Panc1 (cell line): Measurements from ENCODE around the gene TGM4. TPM values are rescaled to one million over a fixed set of nuclear protein-coding genes. Genes with fewer than 3 reads are reported as not detected.

Source experiments
- ATAC-seq: fragments of 200-7000 bp; cut with Tn5 transposase; 2 replicates; pipeline ENCODE4 v1.9.1; 2020; ENCODE audit warnings: mild to moderate bottlenecking, moderate library complexity
- BruUV-seq: library from RNA; stranded (reverse); fragments of 400-500 nt; replicated peaks from 2 replicates; lab custom pipeline; 2021; lab: Mats Ljungman, UMichigan
- CTCF ChIA-PET: fragments of 300-600 bp; sonication (Branson Sonifier 250); formaldehyde crosslinking; loops from one replicate; lab custom pipeline; 2022; ENCODE audit warnings: antibody characterized with exemption; lab: Charles Lee
- POLR2A ChIA-PET: fragments of 300-600 bp; sonication (Branson Sonifier 250); formaldehyde crosslinking; loops from one replicate; lab custom pipeline; 2022; ENCODE audit warnings: antibody characterized with exemption; lab: Charles Lee
- DNase-seq: peaks from one replicate; pipeline ENCODE4 v3.0.0-alpha.2; 2010; ENCODE audit warnings: low read depth, low spot score
- H3K27ac ChIP-seq: 2 replicates; pipeline ENCODE4 v1.5.1; 2011; ENCODE audit warnings: mild to moderate bottlenecking, low read length, inconsistent platforms
- H3K27me3 ChIP-seq: fragments of 200-500 bp; sonication (Bioruptor generic); 2 replicates; pipeline ENCODE4 v1.6.0; 2014; ENCODE audit warnings: low read length, inconsistent platforms; ENCODE audit not compliant: control insufficient read depth, insufficient read depth
- H3K36me3 ChIP-seq: fragments of 200-500 bp; sonication (Bioruptor generic); 2 replicates; pipeline ENCODE4 v1.5.1; 2014; ENCODE audit warnings: inconsistent platforms, mild to moderate bottlenecking, low read length, moderate library complexity; ENCODE audit not compliant: control insufficient read depth, insufficient read depth
- H3K4me1 ChIP-seq: 2 replicates; pipeline ENCODE4 v1.5.1; 2011; ENCODE audit warnings: inconsistent platforms, mild to moderate bottlenecking, low read length, moderate library complexity; ENCODE audit not compliant: control insufficient read depth, insufficient read depth
- H3K4me3 ChIP-seq, 2 experiments: 2 replicates each; pipeline ENCODE4 v1.5.1; 2011 to 2012; ENCODE audit warnings: low read depth in 2 of 2, low read length in 2 of 2, mild to moderate bottlenecking in 2 of 2, inconsistent platforms in 1 of 2, moderate library complexity in 1 of 2
- H3K9me3 ChIP-seq: fragments of 200-500 bp; sonication (Bioruptor generic); 2 replicates; pipeline ENCODE4 v1.5.1; 2014; ENCODE audit warnings: low read depth, mild to moderate bottlenecking, inconsistent platforms, low read length, moderate library complexity; ENCODE audit not compliant: control insufficient read depth, insufficient read depth
- POLR2AphosphoS5 ChIP-seq: IDR thresholded peaks from 2 replicates; pipeline ENCODE4 v1.6.1; 2012; ENCODE audit warnings: mild to moderate bottlenecking, low read depth, low read length, moderate library complexity
- SIN3A ChIP-seq: IDR thresholded peaks from 2 replicates; pipeline ENCODE4 v1.6.1; 2012; ENCODE audit warnings: low read depth, mild to moderate bottlenecking, low read length, moderate library complexity, borderline replicate concordance; ENCODE audit not compliant: insufficient read depth
- TCF7L2 ChIP-seq: IDR thresholded peaks from 2 replicates; pipeline ENCODE4 v1.6.1; 2011; ENCODE audit warnings: mild to moderate bottlenecking, low read depth, low read length, inconsistent platforms
- in situ Hi-C: cut with HindIII; loops from 2 replicates; pipeline ENCODE4 v1.10.0; 2016; ENCODE audit warnings: low sequenced_read_pairs, low pct_unique_long_range_greater_than_20kb
- intact Hi-C: fragments of 100-400 bp; cut with micrococcal nuclease; formaldehyde crosslinking; loops from one replicate; pipeline ENCODE4 v1.10.0; 2022; ENCODE audit not compliant: unreplicated experiment
- total RNA-seq: library from RNA; stranded (reverse); gene quantifications from one replicate; pipeline ENCODE4 v1.2.1, GENCODE V29; 2021; ENCODE audit not compliant: unreplicated experiment
- TF ChIP-seq, protein P1 (sequence below): fragments of 450-650 bp; IDR thresholded peaks from 2 replicates; pipeline ENCODE4 v1.5.1; 2017; ENCODE audit warnings: mild to moderate bottlenecking
- TF ChIP-seq, protein P2 (sequence below), 2 experiments: IDR thresholded peaks; 2 replicates each; pipeline ENCODE4 v1.6.1; 2011 to 2012; ENCODE audit warnings: low read depth in 2 of 2, control low read depth in 1 of 2, low read length in 1 of 2, mild to moderate bottlenecking in 1 of 2, moderate library complexity in 1 of 2; ENCODE audit not compliant: insufficient read depth in 1 of 2

Gene TGM4
- total RNA-seq, 1 experiment from 2014 or later, result 0.46 TPM

DNA sequence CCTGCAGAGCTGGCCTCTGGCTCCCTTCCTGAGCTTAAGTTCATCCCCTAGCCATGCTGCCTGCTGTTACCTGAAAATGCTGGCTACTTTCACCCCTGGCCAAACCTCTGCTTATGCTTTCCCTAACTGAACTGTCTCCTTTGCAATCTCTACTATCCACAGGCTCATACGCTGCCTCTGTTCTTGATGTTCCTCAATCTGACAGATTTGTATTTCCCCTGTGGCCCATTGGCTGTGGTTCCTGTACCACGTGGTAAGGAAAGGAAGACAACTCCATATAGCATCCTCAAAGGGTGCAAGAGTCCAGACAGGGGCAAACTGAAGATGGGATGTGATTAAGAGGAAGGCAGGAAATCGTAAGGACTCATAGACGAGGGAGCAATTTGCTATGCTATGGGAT lies 33.2 kb downstream of the TGM4 start:
- no TSS peak for BruUV-seq
- Histone ChIP-seq H3K9me3 (no peaks in the 10 kb centered on the region), H3K4me3 (no peak overlapping the region), H3K4me1 (no peaks in the 10 kb centered on the region), H3K36me3 (no peaks in the 10 kb centered on the region), H3K27me3 (no peaks in the 10 kb centered on the region), H3K27ac (no peak overlapping the region)
- in situ Hi-C loops (no loop called here), intact Hi-C loops (no loop called here)
- no peak for DNase-seq
- TF ChIP-seq POLR2AphosphoS5 (no peak), TCF7L2 (no peak), SIN3A (no peak)
- TF ChIP-seq, protein P1, sequence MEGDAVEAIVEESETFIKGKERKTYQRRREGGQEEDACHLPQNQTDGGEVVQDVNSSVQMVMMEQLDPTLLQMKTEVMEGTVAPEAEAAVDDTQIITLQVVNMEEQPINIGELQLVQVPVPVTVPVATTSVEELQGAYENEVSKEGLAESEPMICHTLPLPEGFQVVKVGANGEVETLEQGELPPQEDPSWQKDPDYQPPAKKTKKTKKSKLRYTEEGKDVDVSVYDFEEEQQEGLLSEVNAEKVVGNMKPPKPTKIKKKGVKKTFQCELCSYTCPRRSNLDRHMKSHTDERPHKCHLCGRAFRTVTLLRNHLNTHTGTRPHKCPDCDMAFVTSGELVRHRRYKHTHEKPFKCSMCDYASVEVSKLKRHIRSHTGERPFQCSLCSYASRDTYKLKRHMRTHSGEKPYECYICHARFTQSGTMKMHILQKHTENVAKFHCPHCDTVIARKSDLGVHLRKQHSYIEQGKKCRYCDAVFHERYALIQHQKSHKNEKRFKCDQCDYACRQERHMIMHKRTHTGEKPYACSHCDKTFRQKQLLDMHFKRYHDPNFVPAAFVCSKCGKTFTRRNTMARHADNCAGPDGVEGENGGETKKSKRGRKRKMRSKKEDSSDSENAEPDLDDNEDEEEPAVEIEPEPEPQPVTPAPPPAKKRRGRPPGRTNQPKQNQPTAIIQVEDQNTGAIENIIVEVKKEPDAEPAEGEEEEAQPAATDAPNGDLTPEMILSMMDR, result no peak
- TF ChIP-seq, protein P2, sequence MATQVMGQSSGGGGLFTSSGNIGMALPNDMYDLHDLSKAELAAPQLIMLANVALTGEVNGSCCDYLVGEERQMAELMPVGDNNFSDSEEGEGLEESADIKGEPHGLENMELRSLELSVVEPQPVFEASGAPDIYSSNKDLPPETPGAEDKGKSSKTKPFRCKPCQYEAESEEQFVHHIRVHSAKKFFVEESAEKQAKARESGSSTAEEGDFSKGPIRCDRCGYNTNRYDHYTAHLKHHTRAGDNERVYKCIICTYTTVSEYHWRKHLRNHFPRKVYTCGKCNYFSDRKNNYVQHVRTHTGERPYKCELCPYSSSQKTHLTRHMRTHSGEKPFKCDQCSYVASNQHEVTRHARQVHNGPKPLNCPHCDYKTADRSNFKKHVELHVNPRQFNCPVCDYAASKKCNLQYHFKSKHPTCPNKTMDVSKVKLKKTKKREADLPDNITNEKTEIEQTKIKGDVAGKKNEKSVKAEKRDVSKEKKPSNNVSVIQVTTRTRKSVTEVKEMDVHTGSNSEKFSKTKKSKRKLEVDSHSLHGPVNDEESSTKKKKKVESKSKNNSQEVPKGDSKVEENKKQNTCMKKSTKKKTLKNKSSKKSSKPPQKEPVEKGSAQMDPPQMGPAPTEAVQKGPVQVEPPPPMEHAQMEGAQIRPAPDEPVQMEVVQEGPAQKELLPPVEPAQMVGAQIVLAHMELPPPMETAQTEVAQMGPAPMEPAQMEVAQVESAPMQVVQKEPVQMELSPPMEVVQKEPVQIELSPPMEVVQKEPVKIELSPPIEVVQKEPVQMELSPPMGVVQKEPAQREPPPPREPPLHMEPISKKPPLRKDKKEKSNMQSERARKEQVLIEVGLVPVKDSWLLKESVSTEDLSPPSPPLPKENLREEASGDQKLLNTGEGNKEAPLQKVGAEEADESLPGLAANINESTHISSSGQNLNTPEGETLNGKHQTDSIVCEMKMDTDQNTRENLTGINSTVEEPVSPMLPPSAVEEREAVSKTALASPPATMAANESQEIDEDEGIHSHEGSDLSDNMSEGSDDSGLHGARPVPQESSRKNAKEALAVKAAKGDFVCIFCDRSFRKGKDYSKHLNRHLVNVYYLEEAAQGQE (IDR thresholded peaks at IDR 0.05; ENCODE audit: insufficient read depth in 1 of 2, low read depth in 2 of 2, low read length in 1 of 2), result no peak
- no peak for ATAC-seq
- POLR2A ChIA-PET, result no interaction called here
- CTCF ChIA-PET, result no interaction called here

DNA sequence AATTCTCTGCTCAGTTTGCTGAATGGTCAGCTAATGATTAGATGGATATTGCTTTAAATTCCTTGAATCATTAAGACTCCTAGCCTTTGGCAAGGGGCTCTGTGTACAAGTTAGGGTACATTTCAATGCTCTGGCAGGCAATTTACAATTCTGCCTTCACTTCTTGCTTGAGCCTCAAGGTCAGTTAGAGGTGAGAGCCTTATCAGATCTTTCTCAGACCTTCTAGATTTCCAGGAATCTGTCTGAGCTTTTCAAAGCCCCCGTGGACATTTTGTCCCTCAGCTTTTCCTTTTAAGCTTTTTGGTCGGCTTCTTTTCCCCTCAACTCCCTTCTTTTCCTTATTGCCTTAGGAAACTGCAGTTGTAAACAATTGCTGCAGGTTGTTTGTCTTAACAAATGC lies 34.7 kb downstream of the TGM4 start:
- no TSS peak for BruUV-seq
- no peak for DNase-seq
- no peak for ATAC-seq
- no peak overlapping the region for H3K4me3 ChIP-seq
- no peak overlapping the region for H3K27ac ChIP-seq
- H3K27me3 ChIP-seq, result no peaks in the 10 kb centered on the region
- no peaks in the 10 kb centered on the region for H3K9me3 ChIP-seq
- CTCF ChIA-PET, result no interaction called here
- POLR2A ChIA-PET, result no interaction called here
- no peaks in the 10 kb centered on the region for H3K36me3 ChIP-seq
- in situ Hi-C loops (no loop called here), intact Hi-C loops (no loop called here)
- TF ChIP-seq SIN3A (no peak), TCF7L2 (no peak), POLR2AphosphoS5 (no peak)
- TF ChIP-seq, protein P2 (IDR thresholded peaks at IDR 0.05; ENCODE audit: insufficient read depth in 1 of 2, low read depth in 2 of 2, low read length in 1 of 2), result no peak
- TF ChIP-seq, protein P1, result no peak
- no peaks in the 10 kb centered on the region for H3K4me1 ChIP-seq
